ENCODE data around the gene PPP4R4.
A peak's percentile ranks its signal among the peaks of the same experiment; 100 is the strongest.

The PPP4R4 gene

GRCh38 chr14:94176808-94177207, 2.7 kb downstream of the PPP4R4 start:
- no peak for DNase-seq
- in situ Hi-C loops (cut with HindIII; ENCODE audit: low pct_ligation_motif_present, low sequenced_read_pairs) = no loop called here
- Histone ChIP-seq H3K36me3 (replicated peaks) (no peaks in the 10 kb centered on the region), H3K27me3 (replicated peaks) (peaks cover 34% of the 10 kb centered on the region), H3K27ac (no peak overlapping the region), H3K4me3 (ENCODE audit: low read depth, low read length) (no peak overlapping the region)
- no peak for TF ChIP-seq CTCF (IDR thresholded peaks at IDR 0.05; ENCODE audit: low read depth, low read length, missing control alignments)

DNA sequence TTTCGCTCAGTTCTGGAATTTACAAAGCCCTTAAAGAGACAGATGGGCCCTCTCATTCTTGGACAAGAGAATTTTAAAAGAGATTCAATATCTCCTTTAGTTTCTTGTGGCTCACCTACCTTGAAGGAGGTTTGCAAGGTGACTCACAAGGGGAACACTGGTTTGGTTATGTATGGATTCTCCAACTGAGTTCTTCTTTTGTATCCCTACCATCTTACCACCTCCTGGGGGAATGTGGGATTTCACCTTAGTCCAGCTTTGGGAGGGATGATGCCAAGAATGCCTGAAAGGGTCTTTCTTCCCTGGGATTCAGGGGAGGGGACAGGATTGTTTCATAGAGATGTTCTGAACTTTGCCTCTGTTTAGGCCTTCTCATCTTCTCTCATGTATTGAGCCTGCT, 3.7 kb downstream of the PPP4R4 start:
- peaks cover 34% of the 10 kb centered on the region for H3K27me3 ChIP-seq (replicated peaks)
- in situ Hi-C loops (cut with HindIII; ENCODE audit: low pct_ligation_motif_present, low sequenced_read_pairs) = no loop called here
- H3K36me3 ChIP-seq (replicated peaks) = no peaks in the 10 kb centered on the region
- no peak overlapping the region for H3K4me3 ChIP-seq (ENCODE audit: low read depth, low read length)
- H3K27ac ChIP-seq = no peak overlapping the region
- no peak for TF ChIP-seq CTCF (IDR thresholded peaks at IDR 0.05; ENCODE audit: low read depth, low read length, missing control alignments)
- DNase-seq = no peak

- in situ Hi-C loops (cut with HindIII; ENCODE audit: low pct_ligation_motif_present, low sequenced_read_pairs) = no loop called here
- DNase-seq = no peak
These were observed 5.1 kb downstream of the PPP4R4 start for GRCh38 chr14:94179244-94179643.

GRCh38 chr14:94180655-94181271, 6.6 kb downstream of the PPP4R4 start:
- TF ChIP-seq CTCF (IDR thresholded peaks at IDR 0.05; ENCODE audit: low read depth, low read length, missing control alignments) = peak; percentile 53
- peaks cover 24% of the 10 kb centered on the region for H3K27me3 ChIP-seq (replicated peaks)
- no peak overlapping the region for H3K4me3 ChIP-seq (ENCODE audit: low read depth, low read length)
- peak; percentile 15 for DNase-seq
- H3K27ac ChIP-seq = no peak overlapping the region
- in situ Hi-C loops (cut with HindIII; ENCODE audit: low pct_ligation_motif_present, low sequenced_read_pairs) = no loop called here
- H3K36me3 ChIP-seq (replicated peaks) = no peaks in the 10 kb centered on the region

More at GRCh38 chr14:94179244-94179643, 5.1 kb downstream of the PPP4R4 start:
- H3K4me3 ChIP-seq (ENCODE audit: low read depth, low read length) = no peak overlapping the region
- peaks cover 34% of the 10 kb centered on the region for H3K27me3 ChIP-seq (replicated peaks)
- no peak for TF ChIP-seq CTCF (IDR thresholded peaks at IDR 0.05; ENCODE audit: low read depth, low read length, missing control alignments)
- H3K27ac ChIP-seq = no peak overlapping the region
- no peaks in the 10 kb centered on the region for H3K36me3 ChIP-seq (replicated peaks)

DNA sequence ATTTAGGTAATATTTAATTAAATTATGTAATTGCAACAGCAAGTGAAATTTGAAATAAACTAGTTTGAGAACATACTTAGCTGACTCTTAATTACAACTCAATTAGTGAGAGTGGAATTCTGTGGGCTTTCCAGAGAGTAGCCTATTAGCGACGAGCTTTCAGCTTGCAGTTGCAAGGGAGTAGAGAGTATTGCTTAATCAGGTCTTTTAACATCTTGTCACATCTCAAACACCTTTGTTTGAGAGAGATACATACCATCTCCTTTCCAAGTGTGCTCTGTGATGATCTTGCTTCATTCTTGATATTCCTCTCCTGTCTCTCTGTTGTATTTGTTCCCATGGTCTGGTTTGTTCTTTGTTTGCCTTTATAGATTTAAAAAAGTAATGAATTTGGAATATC, 7.7 kb downstream of the PPP4R4 start:
- in situ Hi-C loops (cut with HindIII; ENCODE audit: low pct_ligation_motif_present, low sequenced_read_pairs) = no loop called here
- Histone ChIP-seq H3K27ac (no peak overlapping the region), H3K27me3 (replicated peaks) (peaks cover 13% of the 10 kb centered on the region), H3K4me3 (ENCODE audit: low read depth, low read length) (no peak overlapping the region), H3K36me3 (replicated peaks) (no peaks in the 10 kb centered on the region)
- TF ChIP-seq CTCF (IDR thresholded peaks at IDR 0.05; ENCODE audit: low read depth, low read length, missing control alignments) = no peak
- no peak for DNase-seq

- no peak for DNase-seq
- peaks cover 3% of the 10 kb centered on the region for H3K27me3 ChIP-seq (replicated peaks)
- in situ Hi-C loops (cut with HindIII; ENCODE audit: low pct_ligation_motif_present, low sequenced_read_pairs) = no loop called here
These were observed 18.4 kb downstream of the PPP4R4 start for GRCh38 chr14:94192536-94192935.

More at GRCh38 chr14:94192536-94192935, 18.4 kb downstream of the PPP4R4 start:
- Histone ChIP-seq H3K4me3 (ENCODE audit: low read depth, low read length) (no peak overlapping the region), H3K36me3 (replicated peaks) (no peaks in the 10 kb centered on the region), H3K27ac (no peak overlapping the region)
- no peak for TF ChIP-seq CTCF (IDR thresholded peaks at IDR 0.05; ENCODE audit: low read depth, low read length, missing control alignments)
